HG02798 (cell line): ENCODE results near the gene RBKS.

Source experiments
- ATAC-seq: cut with Tn5 transposase; IDR thresholded peaks from one replicate; pipeline ENCODE4 v1.9.1; 2021; ENCODE audit warnings: mild to moderate bottlenecking; ENCODE audit not compliant: unreplicated experiment, poor library complexity

RBKS gene

GRCh38 chr2:27742571-27742970 is 147.6 kb downstream of the RBKS start:
- no peak for ATAC-seq

- ATAC-seq, result no peak
Observed at GRCh38 chr2:27741673-27742072, 148.5 kb downstream of the RBKS start.

GRCh38 chr2:27739058-27739373 is 151.2 kb downstream of the RBKS start:
- no peak for ATAC-seq

GRCh38 chr2:27738349-27739057 is 151.7 kb downstream of the RBKS start:
- no peak for ATAC-seq

GRCh38 chr2:27737676-27738348 is 152.4 kb downstream of the RBKS start:
- ATAC-seq, result no peak

- ATAC-seq, result no peak
Observed at GRCh38 chr2:27736890-27737204, 153.3 kb downstream of the RBKS start.

- no peak for ATAC-seq
Observed at GRCh38 chr2:27736031-27736889, 153.9 kb downstream of the RBKS start.

- no peak for ATAC-seq
Observed at GRCh38 chr2:27735263-27735904, 154.8 kb downstream of the RBKS start.

GRCh38 chr2:27734305-27734704 is 155.9 kb downstream of the RBKS start:
- no peak for ATAC-seq
